ENCODE results near the gene SYDE2.

The SYDE2 gene

GRCh38 chr1:85240643-85241042 lies 39.8 kb upstream of the SYDE2 start:
- no peak for TF ChIP-seq CTCF (IDR thresholded peaks at IDR 0.05; ENCODE audit: low read depth, low read length)
- DNase-seq (ENCODE audit: extremely low read depth, low read depth) = no peak

- peak; percentile 1; the same call in 1 of the 2 replicates for TF ChIP-seq CTCF (IDR thresholded peaks at IDR 0.05; ENCODE audit: low read depth, low read length)
- no peak for DNase-seq (ENCODE audit: extremely low read depth, low read depth)
These were observed 39.4 kb upstream of the SYDE2 start for GRCh38 chr1:85240174-85240601.

GRCh38 chr1:85237613-85238012 lies 36.8 kb upstream of the SYDE2 start:
- TF ChIP-seq CTCF (IDR thresholded peaks at IDR 0.05; ENCODE audit: low read depth, low read length) = no peak
- no peak for DNase-seq (ENCODE audit: extremely low read depth, low read depth)

- 0 out of 2 replicates have a peak, but pooled peaks have one; percentile 5 for TF ChIP-seq CTCF (IDR thresholded peaks at IDR 0.05; ENCODE audit: low read depth, low read length)
- DNase-seq (ENCODE audit: extremely low read depth, low read depth) = no peak
These were observed 29.6 kb upstream of the SYDE2 start for GRCh38 chr1:85230305-85230977.

- no peak for DNase-seq (ENCODE audit: extremely low read depth, low read depth)
- no peak for TF ChIP-seq CTCF (IDR thresholded peaks at IDR 0.05; ENCODE audit: low read depth, low read length)
These were observed 28.8 kb upstream of the SYDE2 start for GRCh38 chr1:85229574-85230097.

- TF ChIP-seq CTCF (IDR thresholded peaks at IDR 0.05; ENCODE audit: low read depth, low read length) = no peak
- DNase-seq (ENCODE audit: extremely low read depth, low read depth) = no peak
These were observed 28.2 kb upstream of the SYDE2 start for GRCh38 chr1:85228972-85229371.

GRCh38 chr1:85225624-85226380 lies 25.0 kb upstream of the SYDE2 start:
- no peak for TF ChIP-seq CTCF (IDR thresholded peaks at IDR 0.05; ENCODE audit: low read depth, low read length)
- DNase-seq (ENCODE audit: extremely low read depth, low read depth) = no peak
